RWPE1 (cell line): ENCODE data around the gene NOS1AP.
A peak's percentile ranks its signal among the peaks of the same experiment; 100 is the strongest.

ENCODE experiments used
- CTCF ChIA-PET: fragments of 350-600 bp; sonication (Branson Sonifier 250); formaldehyde crosslinking; extraction: SDS; loops from one replicate; lab custom pipeline; 2021; lab: Yijun Ruan, JAX
- POLR2A ChIA-PET: fragments of 400-600 bp; formaldehyde crosslinking; extraction: SDS; loops from one replicate; lab custom pipeline; 2020; ENCODE audit warnings: antibody characterized with exemption; ENCODE audit not compliant: low non-redundant PET; lab: Yijun Ruan, JAX
- DNase-seq: peaks from one replicate; pipeline ENCODE4 v3.0.0; 2012; ENCODE audit warnings: low spot score
- H3K27ac ChIP-seq: fragments of 450-650 bp; 2 replicates; pipeline ENCODE4 v1.5.1; 2017
- CTCF ChIP-seq: fragments of 450-650 bp; conservative IDR thresholded peaks from 2 replicates; pipeline ENCODE4 v1.5.1; 2017; ENCODE audit warnings: low read depth, mild to moderate bottlenecking

Gene NOS1AP

GRCh38 chr1:162141281-162142054 lies 72.0 kb downstream of the NOS1AP start:
- no peak for TF ChIP-seq CTCF
- POLR2A ChIA-PET, result no interaction called here
- peak; percentile 82 for DNase-seq
- no peak overlapping the region for H3K27ac ChIP-seq
- CTCF ChIA-PET, result interaction anchor here (1.0 kb wide), 1 partner anchor 73 kb away, joined by 3 read pairs; no protein-coding TSS in a partner anchor

GRCh38 chr1:162142968-162143367 lies 73.5 kb downstream of the NOS1AP start:
- ChIA-PET CTCF (no interaction called here), POLR2A (no interaction called here)
- H3K27ac ChIP-seq, result no peak overlapping the region
- no peak for DNase-seq
- no peak for TF ChIP-seq CTCF

- DNase-seq, result no peak
These were observed 74.8 kb downstream of the NOS1AP start for GRCh38 chr1:162144268-162144667.

GRCh38 chr1:162144853-162145252 lies 75.4 kb downstream of the NOS1AP start:
- no peak for TF ChIP-seq CTCF
- no peak overlapping the region for H3K27ac ChIP-seq
- DNase-seq, result no peak
- ChIA-PET POLR2A (no interaction called here), CTCF (interaction anchor here (0.7 kb wide), 2 partner anchors 53 to 71 kb away, joined by 3 to 4 read pairs; no protein-coding TSS in a partner anchor)

More at GRCh38 chr1:162144268-162144667, 74.8 kb downstream of the NOS1AP start:
- TF ChIP-seq CTCF, result no peak
- ChIA-PET POLR2A (no interaction called here), CTCF (interaction anchor here (0.7 kb wide), 1 partner anchor 53 kb away, joined by 4 read pairs; no protein-coding TSS in a partner anchor)
- no peak overlapping the region for H3K27ac ChIP-seq

- ChIA-PET CTCF (interaction anchor here (0.7 kb wide), 2 partner anchors 72 to 132 kb away, joined by 3 read pairs; no protein-coding TSS in a partner anchor), POLR2A (no interaction called here)
- no peak overlapping the region for H3K27ac ChIP-seq
- DNase-seq, result no peak
- no peak for TF ChIP-seq CTCF
These were observed 75.9 kb downstream of the NOS1AP start for GRCh38 chr1:162145280-162145965.

- ChIA-PET CTCF (interaction anchor here (0.7 kb wide), 1 partner anchor 133 kb away, joined by 3 read pairs; no protein-coding TSS in a partner anchor), POLR2A (no interaction called here)
- no peak overlapping the region for H3K27ac ChIP-seq
- DNase-seq, result no peak
- TF ChIP-seq CTCF, result no peak
These were observed 76.6 kb downstream of the NOS1AP start for GRCh38 chr1:162145966-162146696.
